WTC11 (cell line): ENCODE data around the gene ITSN1. TPM values are rescaled to one million over a fixed set of nuclear protein-coding genes. Genes with fewer than 3 reads are reported as not detected.

Experiments
- ATAC-seq: fragments of 200-7000 bp; cut with Tn5 transposase; 2 replicates; pipeline ENCODE4 v1.10.0; 2021; ENCODE audit warnings: mild to moderate bottlenecking, moderate library complexity
- CTCF ChIA-PET: fragments of 300-600 bp; sonication (Branson Sonifier 250); formaldehyde crosslinking; loops from one replicate; lab custom pipeline; 2021; ENCODE audit warnings: antibody characterized with exemption; lab: Charles Lee
- POLR2A ChIA-PET: fragments of 350-600 bp; sonication (Branson Sonifier 250); formaldehyde crosslinking; loops from one replicate; lab custom pipeline; 2021; ENCODE audit warnings: antibody characterized with exemption; lab: Charles Lee
- DNase-seq: peaks from one replicate; pipeline ENCODE4 v3.0.0; 2021; ENCODE audit warnings: low spot score
- H3K27ac Mint-ChIP-seq: 2 replicates; pipeline ENCODE4 v1.8.0; 2021; ENCODE audit warnings: mixed read lengths
- H3K27me3 Mint-ChIP-seq: 2 replicates; pipeline ENCODE4 v1.8.0; 2021; ENCODE audit warnings: low read depth, mild to moderate bottlenecking, moderate library complexity, mixed read lengths
- H3K36me3 Mint-ChIP-seq: 2 replicates; pipeline ENCODE4 v1.8.0; 2021; ENCODE audit warnings: mixed read lengths
- H3K4me1 Mint-ChIP-seq: 2 replicates; pipeline ENCODE4 v1.8.0; 2022; ENCODE audit warnings: mixed read lengths
- H3K4me3 Mint-ChIP-seq: 2 replicates; pipeline ENCODE4 v1.8.0; 2021; ENCODE audit warnings: mild to moderate bottlenecking, moderate library complexity, mixed read lengths
- H3K9me3 Mint-ChIP-seq: 2 replicates; pipeline ENCODE4 v1.8.0; 2021; ENCODE audit warnings: mixed read lengths
- CREB1 ChIP-seq: sonication (generic); formaldehyde crosslinking; IDR thresholded peaks from 2 replicates; pipeline ENCODE4 v1.8.0; 2023; ENCODE audit warnings: mild to moderate bottlenecking, missing genetic modification reagents
- E2F1 ChIP-seq: sonication (generic); formaldehyde crosslinking; IDR thresholded peaks from 2 replicates; pipeline ENCODE4 v1.8.0; 2022; ENCODE audit warnings: mild to moderate bottlenecking, missing genetic modification reagents
- E2F5 ChIP-seq: sonication (generic); formaldehyde crosslinking; IDR thresholded peaks from 2 replicates; pipeline ENCODE4 v1.8.1; 2022; ENCODE audit warnings: mild to moderate bottlenecking, moderate library complexity, missing genetic modification reagents
- ELF4 ChIP-seq: sonication (generic); formaldehyde crosslinking; IDR thresholded peaks from 2 replicates; pipeline ENCODE4 v1.8.1; 2022; ENCODE audit warnings: low read depth, mild to moderate bottlenecking, moderate library complexity, missing genetic modification reagents
- ESRRA ChIP-seq: sonication (generic); formaldehyde crosslinking; IDR thresholded peaks from 2 replicates; pipeline ENCODE4 v1.8.1; 2022; ENCODE audit warnings: mild to moderate bottlenecking, missing genetic modification reagents, borderline replicate concordance
- ETV6 ChIP-seq: sonication (generic); formaldehyde crosslinking; IDR thresholded peaks from 2 replicates; pipeline ENCODE4 v1.8.1; 2022; ENCODE audit warnings: mild to moderate bottlenecking, missing genetic modification reagents
- FOXJ3 ChIP-seq: sonication (generic); formaldehyde crosslinking; IDR thresholded peaks from 2 replicates; pipeline ENCODE4 v1.9.0; 2021; ENCODE audit warnings: missing genetic modification reagents, mild to moderate bottlenecking, borderline replicate concordance
- FOXP1 ChIP-seq: sonication (generic); formaldehyde crosslinking; IDR thresholded peaks from 2 replicates; pipeline ENCODE4 v1.8.0; 2022; ENCODE audit warnings: missing genetic modification reagents, mild to moderate bottlenecking, moderate library complexity, borderline replicate concordance
- FOXP4 ChIP-seq: sonication (generic); formaldehyde crosslinking; IDR thresholded peaks from 2 replicates; pipeline ENCODE4 v1.8.0; 2022; ENCODE audit warnings: mild to moderate bottlenecking, missing genetic modification reagents
- GABPB1 ChIP-seq: sonication (generic); formaldehyde crosslinking; IDR thresholded peaks from 2 replicates; pipeline ENCODE4 v1.8.1; 2023; ENCODE audit warnings: mild to moderate bottlenecking, missing genetic modification reagents
- GRHL2 ChIP-seq: fragments of 250-450 bp; sonication (Bioruptor Pico); IDR thresholded peaks from 2 replicates; pipeline ENCODE4 v1.8.0; 2022; ENCODE audit warnings: mild to moderate bottlenecking, moderate library complexity; ENCODE audit not compliant: insufficient replicate concordance, severe bottlenecking
- KAT7 ChIP-seq: sonication (generic); formaldehyde crosslinking; IDR thresholded peaks from 2 replicates; pipeline ENCODE4 v1.8.1; 2023; ENCODE audit warnings: missing genetic modification reagents, mild to moderate bottlenecking, borderline replicate concordance
- MAX ChIP-seq: sonication (generic); formaldehyde crosslinking; IDR thresholded peaks from 2 replicates; pipeline ENCODE4 v1.8.0; 2022; ENCODE audit warnings: mild to moderate bottlenecking, missing genetic modification reagents
- NFE2L1 ChIP-seq: sonication (generic); formaldehyde crosslinking; IDR thresholded peaks from 2 replicates; pipeline ENCODE4 v1.8.1; 2023; ENCODE audit warnings: missing genetic modification reagents
- NR2C2 ChIP-seq: sonication (generic); formaldehyde crosslinking; IDR thresholded peaks from 2 replicates; pipeline ENCODE4 v1.8.0; 2022; ENCODE audit warnings: mild to moderate bottlenecking, missing genetic modification reagents
- RELA ChIP-seq: sonication (generic); formaldehyde crosslinking; IDR thresholded peaks from 2 replicates; pipeline ENCODE4 v1.8.1; 2022; ENCODE audit warnings: missing genetic modification reagents, mild to moderate bottlenecking, borderline replicate concordance
- SOX15 ChIP-seq: fragments of 250-450 bp; sonication (Bioruptor Pico); IDR thresholded peaks from 2 replicates; pipeline ENCODE4 v1.9.0; 2021; ENCODE audit warnings: mild to moderate bottlenecking
- SP1 ChIP-seq: sonication (generic); formaldehyde crosslinking; conservative IDR thresholded peaks from 2 replicates; pipeline ENCODE4 v1.8.1; 2022; ENCODE audit warnings: missing genetic modification reagents
- TEAD1 ChIP-seq: sonication (generic); formaldehyde crosslinking; IDR thresholded peaks from 2 replicates; pipeline ENCODE4 v1.8.0; 2022; ENCODE audit warnings: mild to moderate bottlenecking, missing genetic modification reagents
- USF1 ChIP-seq: sonication (generic); formaldehyde crosslinking; IDR thresholded peaks from 2 replicates; pipeline ENCODE4 v1.8.0; 2022; ENCODE audit warnings: mild to moderate bottlenecking, missing genetic modification reagents
- ZNF281 ChIP-seq: sonication (generic); formaldehyde crosslinking; IDR thresholded peaks from 2 replicates; pipeline ENCODE4 v1.8.0; 2023; ENCODE audit warnings: mild to moderate bottlenecking, missing genetic modification reagents
- ZNF425 ChIP-seq: fragments of 250-450 bp; sonication (Bioruptor Pico); conservative IDR thresholded peaks from 2 replicates; pipeline ENCODE4 v1.9.0; 2021; ENCODE audit warnings: mild to moderate bottlenecking
- total RNA-seq: library from RNA; stranded (reverse); gene quantifications from 3 replicates; pipeline ENCODE4 v1.2.3, GENCODE V29; 2021

ITSN1 gene
- total RNA-seq, 1 experiment from 2014 or later: 69.6 TPM

GRCh38 chr21:33914188-33914587 is 271.9 kb downstream of the ITSN1 start (continued):
- TF ChIP-seq FOXP1 (no peak), ELF4 (CRISPR knock-in tag) (no peak), E2F5 (CRISPR knock-in tag) (no peak), GABPB1 (CRISPR knock-in tag) (no peak), GRHL2 (CRISPR knock-in tag) (no peak), FOXJ3 (CRISPR knock-in tag) (no peak)

GRCh38 chr21:33915368-33916199 is 273.3 kb downstream of the ITSN1 start, which contains the start of gene ATP5PO:
Gene ATP5PO (minus strand): TSS chr21:33915804. CDS start chr21:33915763, 41 bp downstream.
- H3K9me3 Mint-ChIP-seq: no peaks in the 10 kb centered on the region
- CTCF ChIA-PET: interaction anchor here (0.6 to 1.8 kb wide), 4 partner anchors 9 to 432 kb away, joined by 3 to 6 read pairs (median 3); no protein-coding TSS in a partner anchor

More at GRCh38 chr21:33915368-33916199, 273.3 kb downstream of the ITSN1 start, which contains the start of gene ATP5PO:
- peak; percentile 84 for TF ChIP-seq SP1 (CRISPR knock-in tag)
- peak; percentile 61; the same call in 1 of the 2 replicates for TF ChIP-seq CREB1 (CRISPR knock-in tag)
- peak; percentile 83; the same call in 1 of the 2 replicates for TF ChIP-seq KAT7 (CRISPR knock-in tag)
- TF ChIP-seq ESRRA (CRISPR knock-in tag): peak; percentile 92; the same call in 1 of the 2 replicates
- TF ChIP-seq ZNF425 (CRISPR knock-in tag): no peak
- TF ChIP-seq E2F1 (CRISPR knock-in tag): 0 out of 2 replicates have a peak, but pooled peaks have one; percentile 53
- TF ChIP-seq USF1 (CRISPR knock-in tag): peak; percentile 46; the same call in 1 of the 2 replicates
- 0 out of 2 replicates have a peak, but pooled peaks have one; percentile 25 for TF ChIP-seq NFE2L1 (CRISPR knock-in tag)
- peak; percentile 75; the same call in 1 of the 2 replicates for TF ChIP-seq TEAD1 (CRISPR knock-in tag)
- TF ChIP-seq NR2C2 (CRISPR knock-in tag): no peak
- peak; percentile 49; the same call in 1 of the 2 replicates for TF ChIP-seq ZNF281 (CRISPR knock-in tag)
- TF ChIP-seq SOX15 (CRISPR knock-in tag): no peak
- no peak for TF ChIP-seq RELA (CRISPR knock-in tag)
- TF ChIP-seq MAX: peak; percentile 46
- TF ChIP-seq FOXP4 (CRISPR knock-in tag): peak; percentile 60; the same call in 1 of the 2 replicates
- 0 out of 2 replicates have a peak, but pooled peaks have one; percentile 29 for TF ChIP-seq ETV6
- peak; percentile 25; the same call in 1 of the 2 replicates for TF ChIP-seq FOXP1
- ATAC-seq (peak; percentile 100), DNase-seq (peak; percentile 96)
- peaks cover 32% of the 10 kb centered on the region for H3K36me3 Mint-ChIP-seq
- H3K27ac Mint-ChIP-seq: peak within 1 kb of the TSS; percentile 97
- H3K4me3 Mint-ChIP-seq: peak within 1 kb of the TSS; percentile 99
- H3K4me1 Mint-ChIP-seq: peaks cover 15% of the 10 kb centered on the region
- POLR2A ChIA-PET: no interaction called here
- H3K27me3 Mint-ChIP-seq: no peaks in the 10 kb centered on the region
